ENCODE data around the gene ZNF195.
"Not testable (repeated sequence)": the region's sequence is repeated elsewhere in the genome, so short reads cannot be mapped to it uniquely, and the experiment has no call there.

Gene ZNF195

GRCh38 chr11:3378426-3379423 is at the start of gene ZNF195:
TSS of gene ZNF195 (minus strand) at chr11:3379146. CDS start at chr11:3379040, 106 bp downstream.
- Histone ChIP-seq H3K9me3 (peaks cover 41% of the 10 kb centered on the region), H3K36me3 (peaks cover 41% of the 10 kb centered on the region)

GRCh38 chr11:3428076-3428475 is 49.1 kb upstream of the ZNF195 start:
- not testable (repeated sequence) for H3K4me3 ChIP-seq, H3K4me2 ChIP-seq, H3K4me1 ChIP-seq

More at GRCh38 chr11:3378426-3379423, at the start of gene ZNF195:
- H3K27me3 ChIP-seq: no peaks in the 10 kb centered on the region
- peak within 1 kb of the TSS; percentile 89 for H3K4me3 ChIP-seq
- H3K9ac ChIP-seq: peak within 1 kb of the TSS; percentile 97
- peak within 1 kb of the TSS; percentile 98 for H3K27ac ChIP-seq
- peaks cover 37% of the 10 kb centered on the region for H3K4me1 ChIP-seq
- TF ChIP-seq Cebpa-rat (IDR thresholded peaks at IDR 0.05): no peak
- H4K20me1 ChIP-seq: peaks cover 27% of the 10 kb centered on the region
- peak within 1 kb of the TSS; percentile 82 for H3K4me2 ChIP-seq

GRCh38 chr11:3426541-3426940 is 47.6 kb upstream of the ZNF195 start:
- not testable (repeated sequence) for H3K27ac ChIP-seq, H4K20me1 ChIP-seq, H3K36me3 ChIP-seq, H3K27me3 ChIP-seq, H3K4me1 ChIP-seq, H3K9ac ChIP-seq, H3K4me2 ChIP-seq, H3K9me3 ChIP-seq, H3K4me3 ChIP-seq

More at GRCh38 chr11:3428076-3428475, 49.1 kb upstream of the ZNF195 start:
- not testable (repeated sequence) for H3K9me3 ChIP-seq, H4K20me1 ChIP-seq, H3K27ac ChIP-seq, H3K27me3 ChIP-seq, H3K9ac ChIP-seq, H3K36me3 ChIP-seq

- Histone ChIP-seq H3K4me2 (peak overlapping the region; percentile 67), H3K4me1 (peaks cover 31% of the 10 kb centered on the region)
- H3K9me3 ChIP-seq, H3K27ac ChIP-seq, H3K27me3 ChIP-seq, H3K4me3 ChIP-seq, H4K20me1 ChIP-seq, H3K9ac ChIP-seq, H3K36me3 ChIP-seq: not testable (repeated sequence)
Measured at GRCh38 chr11:3423928-3424327, 45.0 kb upstream of the ZNF195 start.

- H3K4me1 ChIP-seq: peaks cover 38% of the 10 kb centered on the region
- not testable (repeated sequence) for H3K27ac ChIP-seq, H3K9me3 ChIP-seq, H4K20me1 ChIP-seq, H3K36me3 ChIP-seq, H3K27me3 ChIP-seq
- H3K4me2 ChIP-seq: peak overlapping the region; percentile 67
- H3K9ac ChIP-seq: peak overlapping the region; percentile 34; the same call in 1 of the 2 replicates
- H3K4me3 ChIP-seq: peak overlapping the region; percentile 74
Measured at GRCh38 chr11:3423138-3423731, 44.3 kb upstream of the ZNF195 start.

- H3K9me3 ChIP-seq, H4K20me1 ChIP-seq, H3K27me3 ChIP-seq, H3K36me3 ChIP-seq: not testable (repeated sequence)
- Histone ChIP-seq H3K27ac (peak overlapping the region; percentile 69), H3K9ac (peak overlapping the region; percentile 74), H3K4me3 (peak overlapping the region; percentile 74), H3K4me1 (peaks cover 45% of the 10 kb centered on the region), H3K4me2 (peak overlapping the region; percentile 92)
Measured at GRCh38 chr11:3422380-3423137, 43.6 kb upstream of the ZNF195 start.

- H3K27ac ChIP-seq: peak overlapping the region; percentile 69
Measured at GRCh38 chr11:3421608-3422379, 42.8 kb upstream of the ZNF195 start.

GRCh38 chr11:3420281-3421042 is 41.5 kb upstream of the ZNF195 start:
- H3K4me2 ChIP-seq: peak overlapping the region; percentile 59
- not testable (repeated sequence) for H3K9ac ChIP-seq, H3K27ac ChIP-seq, H3K36me3 ChIP-seq, H3K27me3 ChIP-seq, H3K9me3 ChIP-seq, H3K4me3 ChIP-seq, H4K20me1 ChIP-seq
- H3K4me1 ChIP-seq: peaks cover 49% of the 10 kb centered on the region

More at GRCh38 chr11:3421608-3422379, 42.8 kb upstream of the ZNF195 start:
- H3K9me3 ChIP-seq, H4K20me1 ChIP-seq, H3K36me3 ChIP-seq, H3K27me3 ChIP-seq: not testable (repeated sequence)
- H3K4me3 ChIP-seq: peak overlapping the region; percentile 74
- peaks cover 49% of the 10 kb centered on the region for H3K4me1 ChIP-seq
- peak overlapping the region; percentile 92 for H3K4me2 ChIP-seq
- H3K9ac ChIP-seq: peak overlapping the region; percentile 74

- not testable (repeated sequence) for H3K4me2 ChIP-seq, H3K27ac ChIP-seq
- peaks cover 49% of the 10 kb centered on the region for H3K4me1 ChIP-seq
Measured at GRCh38 chr11:3419496-3419895, 40.5 kb upstream of the ZNF195 start.

GRCh38 chr11:3417047-3417446 is 38.1 kb upstream of the ZNF195 start:
- H3K27me3 ChIP-seq: not testable (repeated sequence)

More at GRCh38 chr11:3419496-3419895, 40.5 kb upstream of the ZNF195 start:
- not testable (repeated sequence) for H3K4me3 ChIP-seq, H3K27me3 ChIP-seq, H4K20me1 ChIP-seq, H3K9ac ChIP-seq, H3K36me3 ChIP-seq, H3K9me3 ChIP-seq

GRCh38 chr11:3415301-3415700 is 36.4 kb upstream of the ZNF195 start:
- not testable (repeated sequence) for H3K27ac ChIP-seq, H3K4me3 ChIP-seq, H3K9ac ChIP-seq, H3K27me3 ChIP-seq, H4K20me1 ChIP-seq, H3K9me3 ChIP-seq, H3K4me2 ChIP-seq, H3K36me3 ChIP-seq
- H3K4me1 ChIP-seq: peaks cover 31% of the 10 kb centered on the region

More at GRCh38 chr11:3417047-3417446, 38.1 kb upstream of the ZNF195 start:
- not testable (repeated sequence) for H3K9ac ChIP-seq, H3K27ac ChIP-seq, H3K4me3 ChIP-seq, H3K36me3 ChIP-seq, H3K4me2 ChIP-seq, H3K9me3 ChIP-seq, H4K20me1 ChIP-seq
- H3K4me1 ChIP-seq: peaks cover 49% of the 10 kb centered on the region

GRCh38 chr11:3413666-3414065 is 34.7 kb upstream of the ZNF195 start:
- H3K4me1 ChIP-seq: peaks cover 16% of the 10 kb centered on the region
- not testable (repeated sequence) for H3K4me2 ChIP-seq, H3K27me3 ChIP-seq, H3K9ac ChIP-seq, H3K9me3 ChIP-seq, H4K20me1 ChIP-seq, H3K36me3 ChIP-seq, H3K27ac ChIP-seq, H3K4me3 ChIP-seq

Data from BLaER1 (cell line).